Gastrocnemius medialis (tissue), 4 donors: Measurements from ENCODE around the gene MCF2L2. TPM values are rescaled to one million over a fixed set of nuclear protein-coding genes. Genes with fewer than 3 reads are reported as not detected.

Experiments
- ATAC-seq, 2 donors: fragments of 150-250 bp; one replicate each; pipeline ENCODE4 v1.9.1; 2016
- DNase-seq, 2 donors: peaks; one replicate each; pipeline ENCODE4 v3.0.0-alpha.2; 2019
- H3K27ac ChIP-seq, 4 donors: fragments of 200-600 bp; sonication (generic); 1 replicate in 1 of 4; 2 replicates in 3 of 4; pipeline ENCODE4 v1.5.1; 2016 to 2018; ENCODE audit warnings: mild to moderate bottlenecking in 2 of 4, moderate library complexity in 1 of 4
- H3K27me3 ChIP-seq, 3 donors: fragments of 200-600 bp; sonication (generic) in 2 of 3; 1 replicate in 1 of 3; 2 replicates in 2 of 3; pipeline versions ENCODE4 v1.5.1 to v1.6.0; 2016 to 2019; ENCODE audit warnings: mild to moderate bottlenecking in 1 of 3, moderate library complexity in 1 of 3
- H3K36me3 ChIP-seq, 2 donors: fragments of 200-600 bp; sonication (generic) in 1 of 2; one replicate each; pipeline ENCODE4 v1.5.1; 2017 to 2018
- H3K4me1 ChIP-seq, 2 donors: fragments of 200-600 bp; sonication (generic) in 1 of 2; one replicate each; pipeline ENCODE4 v1.5.1; 2016 to 2017; ENCODE audit warnings: mild to moderate bottlenecking in 2 of 2
- H3K4me3 ChIP-seq, 4 donors: fragments of 200-600 bp; sonication (generic) in 3 of 4; 1 replicate in 1 of 4; 2 replicates in 3 of 4; pipeline ENCODE4 v1.5.1; 2016 to 2019; ENCODE audit warnings: mild to moderate bottlenecking in 2 of 4
- H3K9me3 ChIP-seq, 3 donors: fragments of 200-600 bp; sonication (generic) in 2 of 3; 1 replicate in 1 of 3; 2 replicates in 2 of 3; pipeline ENCODE4 v1.5.1; 2016 to 2019
- POLR2A ChIP-seq, 2 donors: fragments of 450-650 bp; IDR thresholded peaks; one replicate each; pipeline ENCODE4 v1.6.1; 2017; ENCODE audit warnings: antibody characterized with exemption in 2 of 2, mild to moderate bottlenecking in 2 of 2, moderate library complexity in 2 of 2
- in situ Hi-C, 4 donors: fragments of 200-750 bp; cut with MboI; loops; one replicate each; pipeline versions ENCODE4 v1.15.0 to v1.8.0; 2017; ENCODE audit warnings: low sequenced_read_pairs in 4 of 4
- intact Hi-C: fragments of 100-400 bp; cut with DNase I; formaldehyde crosslinking; loops from one replicate; pipeline ENCODE4 v1.15.1; 2023; ENCODE audit warnings: low total_unique reads
- total RNA-seq, 4 donors: library from RNA; depleted of rRNA; stranded (reverse); fragments of >200 nt; gene quantifications; one replicate each; pipeline versions ENCODE4 v1.1.0 to v1.2.3, GENCODE V29; 2016
- TF ChIP-seq, protein P1 (sequence below), 5 experiments: fragments of 450-650 bp in 3 of 5; fragments of 200-600 bp in 2 of 5; sonication (generic) in 2 of 5; IDR thresholded peaks in 4 of 5; conservative IDR thresholded peaks in 1 of 5; 1 replicate in 4 of 5; 2 replicates in 1 of 5; pipeline ENCODE4 v1.5.1; 2016 to 2019; ENCODE audit warnings: antibody characterized with exemption in 5 of 5, mild to moderate bottlenecking in 3 of 5, moderate library complexity in 3 of 5

The MCF2L2 gene
- total RNA-seq, 4 donors from 2014 or later: 0.27 to 0.61 (median 0.46) TPM

DNA sequence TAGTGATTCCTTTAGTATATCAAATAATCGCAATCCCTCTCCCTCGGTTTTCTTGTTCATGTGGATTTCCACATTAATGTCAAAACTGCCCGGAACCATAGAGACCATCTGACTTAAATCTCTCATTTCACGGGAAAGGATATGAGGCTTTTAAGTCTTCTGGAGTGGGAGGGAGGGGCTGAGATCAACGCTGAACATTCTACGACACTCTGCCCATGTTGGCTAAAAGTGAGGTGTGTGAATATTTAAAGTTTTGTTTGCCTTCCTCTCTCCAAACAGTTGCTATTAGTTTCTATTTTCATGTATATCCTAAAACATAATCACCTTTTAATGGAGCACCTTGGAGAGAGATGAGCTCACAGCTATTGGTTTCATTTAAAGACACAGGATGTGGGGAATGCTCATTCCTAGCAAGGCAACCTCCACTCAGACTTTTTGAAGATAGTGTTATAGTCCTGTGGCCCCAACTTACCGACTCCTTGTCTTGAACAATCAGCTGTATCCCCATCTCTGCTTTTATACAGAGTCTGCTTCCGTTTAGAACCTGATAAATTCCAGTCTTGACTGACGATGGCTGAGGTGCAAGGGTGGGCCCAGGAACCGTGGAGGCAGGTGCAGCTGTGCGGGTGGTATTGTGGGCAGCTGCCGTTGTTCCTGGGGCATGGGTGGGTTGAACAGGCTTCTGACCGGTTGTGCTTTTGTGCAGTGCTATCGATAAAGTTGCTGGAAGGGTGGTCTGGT, 275.0 kb downstream of the MCF2L2 start:
- ATAC-seq (no peak), DNase-seq (no peak)
- intact Hi-C loops: no loop called here
- no peaks in the 10 kb centered on the region for H3K9me3 ChIP-seq
- in situ Hi-C loops: no loop called here
- H3K36me3 ChIP-seq: no peaks in the 10 kb centered on the region
- no peaks in the 10 kb centered on the region for H3K27me3 ChIP-seq
- H3K4me3 ChIP-seq: no peak overlapping the region
- H3K4me1 ChIP-seq: no peaks in the 10 kb centered on the region
- no peak overlapping the region for H3K27ac ChIP-seq
- no peak for TF ChIP-seq POLR2A (IDR thresholded peaks at IDR 0.05)
- TF ChIP-seq, protein P1, sequence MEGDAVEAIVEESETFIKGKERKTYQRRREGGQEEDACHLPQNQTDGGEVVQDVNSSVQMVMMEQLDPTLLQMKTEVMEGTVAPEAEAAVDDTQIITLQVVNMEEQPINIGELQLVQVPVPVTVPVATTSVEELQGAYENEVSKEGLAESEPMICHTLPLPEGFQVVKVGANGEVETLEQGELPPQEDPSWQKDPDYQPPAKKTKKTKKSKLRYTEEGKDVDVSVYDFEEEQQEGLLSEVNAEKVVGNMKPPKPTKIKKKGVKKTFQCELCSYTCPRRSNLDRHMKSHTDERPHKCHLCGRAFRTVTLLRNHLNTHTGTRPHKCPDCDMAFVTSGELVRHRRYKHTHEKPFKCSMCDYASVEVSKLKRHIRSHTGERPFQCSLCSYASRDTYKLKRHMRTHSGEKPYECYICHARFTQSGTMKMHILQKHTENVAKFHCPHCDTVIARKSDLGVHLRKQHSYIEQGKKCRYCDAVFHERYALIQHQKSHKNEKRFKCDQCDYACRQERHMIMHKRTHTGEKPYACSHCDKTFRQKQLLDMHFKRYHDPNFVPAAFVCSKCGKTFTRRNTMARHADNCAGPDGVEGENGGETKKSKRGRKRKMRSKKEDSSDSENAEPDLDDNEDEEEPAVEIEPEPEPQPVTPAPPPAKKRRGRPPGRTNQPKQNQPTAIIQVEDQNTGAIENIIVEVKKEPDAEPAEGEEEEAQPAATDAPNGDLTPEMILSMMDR (IDR thresholded peaks at IDR 0.05 in 4 of 5, conservative IDR thresholded peaks at IDR 0.05 in 1 of 5): no peak

DNA sequence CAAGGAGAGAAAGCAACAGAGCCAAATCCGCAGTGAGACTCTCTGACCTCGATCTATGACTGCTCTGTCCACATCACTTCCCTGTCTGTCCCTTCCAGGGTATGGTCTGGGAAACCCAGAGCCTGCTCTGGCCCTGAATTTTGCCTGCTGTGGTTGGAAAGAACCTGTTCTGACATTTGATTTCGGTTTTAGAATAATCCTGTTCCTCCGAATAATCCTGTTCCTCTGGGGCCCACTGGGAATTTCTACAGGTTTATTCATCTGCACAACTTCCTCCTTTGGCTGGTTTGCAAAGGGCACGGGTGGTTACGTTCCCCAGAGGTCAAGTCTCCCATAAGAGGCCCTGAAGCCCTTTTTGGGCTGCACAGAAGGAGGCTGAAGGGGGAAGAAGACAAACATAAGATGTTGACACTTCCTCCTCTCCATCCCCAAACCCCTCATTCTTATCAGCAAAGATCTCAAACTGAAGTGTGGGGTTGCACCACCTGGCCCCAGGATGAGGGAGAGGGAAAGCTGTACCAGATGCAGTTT, 276.5 kb downstream of the MCF2L2 start:
- in situ Hi-C loops: no loop called here

DNA sequence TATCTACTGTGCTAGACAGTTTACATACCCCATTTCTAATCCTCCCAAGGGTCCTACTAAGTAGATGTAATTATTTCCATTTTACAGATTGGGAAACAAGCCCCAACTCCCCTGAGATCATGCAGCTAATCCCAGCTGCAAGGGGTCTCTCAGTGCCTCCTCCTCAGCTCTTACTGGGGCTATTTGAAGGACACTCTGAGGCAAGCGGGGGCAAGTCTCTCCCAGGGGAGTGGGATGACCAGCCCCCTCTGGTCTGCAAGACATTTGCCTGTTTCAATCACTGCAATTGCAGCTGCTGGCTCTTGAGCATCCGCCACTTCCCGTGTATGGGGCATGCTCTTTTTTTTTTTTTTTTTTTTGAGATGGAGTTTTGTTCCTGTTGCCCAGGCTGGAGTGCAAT, 277.3 kb downstream of the MCF2L2 start:
- Histone ChIP-seq H3K9me3 (no peaks in the 10 kb centered on the region), H3K4me3 (no peak overlapping the region), H3K4me1 (no peaks in the 10 kb centered on the region), H3K27ac (no peak overlapping the region), H3K36me3 (no peaks in the 10 kb centered on the region), H3K27me3 (no peaks in the 10 kb centered on the region)
- in situ Hi-C loops: no loop called here
- TF ChIP-seq, protein P1 (IDR thresholded peaks at IDR 0.05 in 4 of 5, conservative IDR thresholded peaks at IDR 0.05 in 1 of 5): no peak
- no peak for TF ChIP-seq POLR2A (IDR thresholded peaks at IDR 0.05)
- DNase-seq (no peak), ATAC-seq (no peak)
- intact Hi-C loops: no loop called here

More for the DNA sequence above, 276.5 kb downstream of the MCF2L2 start:
- DNase-seq (no peak), ATAC-seq (no peak)
- H3K36me3 ChIP-seq: no peaks in the 10 kb centered on the region
- intact Hi-C loops: no loop called here
- no peaks in the 10 kb centered on the region for H3K4me1 ChIP-seq
- TF ChIP-seq, protein P1 (IDR thresholded peaks at IDR 0.05 in 4 of 5, conservative IDR thresholded peaks at IDR 0.05 in 1 of 5): no peak
- no peak for TF ChIP-seq POLR2A (IDR thresholded peaks at IDR 0.05)
- no peaks in the 10 kb centered on the region for H3K9me3 ChIP-seq
- no peak overlapping the region for H3K27ac ChIP-seq
- no peaks in the 10 kb centered on the region for H3K27me3 ChIP-seq
- H3K4me3 ChIP-seq: no peak overlapping the region

DNA sequence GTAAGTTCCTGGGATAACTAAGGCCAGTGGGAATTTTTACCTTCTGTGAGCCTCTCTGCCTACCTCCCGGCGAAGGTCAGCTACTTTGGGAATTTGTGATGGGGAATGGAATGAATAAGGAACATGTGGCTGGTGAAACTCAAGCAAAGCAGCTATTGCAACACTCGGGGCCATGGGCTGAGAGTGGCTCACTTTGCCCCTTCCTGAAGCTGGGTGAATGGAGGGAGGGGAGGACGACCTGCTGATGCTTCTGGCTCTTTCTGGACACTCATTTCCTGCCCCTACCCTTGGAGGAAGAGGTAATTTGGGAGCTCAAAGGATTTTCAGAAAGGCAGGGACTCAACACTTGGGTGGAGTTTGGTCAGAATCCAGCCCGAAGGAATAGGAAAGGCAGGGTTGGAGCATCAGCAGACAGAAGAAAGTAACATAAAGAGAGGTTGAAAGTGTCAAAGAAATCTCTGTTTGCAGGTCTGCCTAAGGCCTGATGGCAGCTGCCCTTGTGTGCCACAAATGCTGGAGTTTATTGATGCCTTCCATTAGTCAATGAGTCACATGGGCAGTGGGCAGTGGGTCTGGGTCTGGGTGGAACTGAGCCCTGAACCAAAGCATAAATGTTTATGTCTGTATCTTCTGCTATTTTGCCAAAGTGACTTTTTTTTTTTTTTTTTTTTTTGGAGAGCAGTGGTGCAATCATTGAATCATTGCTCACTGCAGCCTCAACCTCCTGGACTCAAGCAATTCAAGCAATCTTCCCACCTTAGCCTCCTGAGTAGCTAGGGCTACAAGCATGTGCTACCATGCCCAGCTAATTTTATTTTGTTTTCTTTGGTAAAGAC, 278.3 kb downstream of the MCF2L2 start:
- Histone ChIP-seq H3K4me3 (no peak overlapping the region), H3K4me1 (no peaks in the 10 kb centered on the region), H3K36me3 (no peaks in the 10 kb centered on the region), H3K9me3 (no peaks in the 10 kb centered on the region), H3K27me3 (no peaks in the 10 kb centered on the region), H3K27ac (no peak overlapping the region)
- ATAC-seq: no peak
- TF ChIP-seq, protein P1 (IDR thresholded peaks at IDR 0.05 in 4 of 5, conservative IDR thresholded peaks at IDR 0.05 in 1 of 5): no peak
- TF ChIP-seq POLR2A (IDR thresholded peaks at IDR 0.05): no peak
- no peak for DNase-seq
- in situ Hi-C loops (loop anchor here in 1 of 4 donors (25.0 kb wide), 1 partner anchor 612 kb away; no protein-coding TSS in a partner anchor), intact Hi-C loops (no loop called here)
